ENCODE measurements around the gene LRRC39. TPM values are rescaled to one million over a fixed set of nuclear protein-coding genes. Genes with fewer than 3 reads are reported as not detected.

LRRC39 gene
- total RNA-seq, 1 donor from 2014 or later = 0.63 TPM

- H3K27me3 Mint-ChIP-seq = no peaks in the 10 kb centered on the region
- TF ChIP-seq, protein P1, sequence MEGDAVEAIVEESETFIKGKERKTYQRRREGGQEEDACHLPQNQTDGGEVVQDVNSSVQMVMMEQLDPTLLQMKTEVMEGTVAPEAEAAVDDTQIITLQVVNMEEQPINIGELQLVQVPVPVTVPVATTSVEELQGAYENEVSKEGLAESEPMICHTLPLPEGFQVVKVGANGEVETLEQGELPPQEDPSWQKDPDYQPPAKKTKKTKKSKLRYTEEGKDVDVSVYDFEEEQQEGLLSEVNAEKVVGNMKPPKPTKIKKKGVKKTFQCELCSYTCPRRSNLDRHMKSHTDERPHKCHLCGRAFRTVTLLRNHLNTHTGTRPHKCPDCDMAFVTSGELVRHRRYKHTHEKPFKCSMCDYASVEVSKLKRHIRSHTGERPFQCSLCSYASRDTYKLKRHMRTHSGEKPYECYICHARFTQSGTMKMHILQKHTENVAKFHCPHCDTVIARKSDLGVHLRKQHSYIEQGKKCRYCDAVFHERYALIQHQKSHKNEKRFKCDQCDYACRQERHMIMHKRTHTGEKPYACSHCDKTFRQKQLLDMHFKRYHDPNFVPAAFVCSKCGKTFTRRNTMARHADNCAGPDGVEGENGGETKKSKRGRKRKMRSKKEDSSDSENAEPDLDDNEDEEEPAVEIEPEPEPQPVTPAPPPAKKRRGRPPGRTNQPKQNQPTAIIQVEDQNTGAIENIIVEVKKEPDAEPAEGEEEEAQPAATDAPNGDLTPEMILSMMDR (conservative IDR thresholded peaks at IDR 0.05) = no peak
- H3K36me3 Mint-ChIP-seq = no peaks in the 10 kb centered on the region
- DNase-seq (ENCODE audit: extremely low spot score, unreplicated experiment) = no peak
- H3K4me1 Mint-ChIP-seq (ENCODE audit: unreplicated experiment) = peaks cover 4% of the 10 kb centered on the region
- H3K27ac Mint-ChIP-seq = no peak overlapping the region
- no peak overlapping the region for H3K4me3 Mint-ChIP-seq
- no peaks in the 10 kb centered on the region for H3K9me3 Mint-ChIP-seq
These were observed 13.4 kb downstream of the LRRC39 start for GRCh38 chr1:100164702-100165101.

- TF ChIP-seq, protein P1 (conservative IDR thresholded peaks at IDR 0.05) = no peak
- H3K27ac Mint-ChIP-seq = no peak overlapping the region
- no peaks in the 10 kb centered on the region for H3K36me3 Mint-ChIP-seq
- H3K4me3 Mint-ChIP-seq = no peak overlapping the region
- no peaks in the 10 kb centered on the region for H3K9me3 Mint-ChIP-seq
- H3K27me3 Mint-ChIP-seq = no peaks in the 10 kb centered on the region
- peaks cover 4% of the 10 kb centered on the region for H3K4me1 Mint-ChIP-seq (ENCODE audit: unreplicated experiment)
- DNase-seq (ENCODE audit: extremely low spot score, unreplicated experiment) = no peak
These were observed 13.8 kb downstream of the LRRC39 start for GRCh38 chr1:100164216-100164615.

GRCh38 chr1:100162881-100163280, 15.2 kb downstream of the LRRC39 start:
- Mint-ChIP-seq H3K9me3 (no peaks in the 10 kb centered on the region), H3K27me3 (no peaks in the 10 kb centered on the region), H3K27ac (no peak overlapping the region), H3K4me1 (ENCODE audit: unreplicated experiment) (peaks cover 4% of the 10 kb centered on the region), H3K4me3 (no peak overlapping the region), H3K36me3 (no peaks in the 10 kb centered on the region)
- TF ChIP-seq, protein P1 (conservative IDR thresholded peaks at IDR 0.05) = no peak
- DNase-seq (ENCODE audit: extremely low spot score, unreplicated experiment) = no peak

DNA sequence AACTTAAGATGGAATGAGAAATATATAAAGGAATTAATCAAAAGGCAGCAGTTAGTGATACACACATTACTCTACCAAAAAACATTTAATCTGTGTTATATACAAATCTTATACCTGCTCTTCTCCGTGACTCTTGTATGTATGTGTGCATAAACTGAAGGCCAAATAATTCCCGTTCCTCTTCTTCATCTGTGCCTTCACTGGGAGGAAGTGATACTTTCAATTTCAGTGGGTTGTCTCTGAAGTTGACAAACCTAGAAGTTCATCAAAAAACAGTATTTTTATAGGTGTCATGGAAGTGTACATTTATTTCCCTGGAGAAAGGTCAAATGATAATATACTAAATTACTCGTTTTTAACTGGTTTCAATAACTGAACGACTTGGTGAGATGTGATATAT, 25.8 kb downstream of the LRRC39 start:
- Mint-ChIP-seq H3K27me3 (no peaks in the 10 kb centered on the region), H3K9me3 (no peaks in the 10 kb centered on the region), H3K4me1 (ENCODE audit: unreplicated experiment) (no peaks in the 10 kb centered on the region), H3K27ac (no peak overlapping the region), H3K36me3 (peaks cover 7% of the 10 kb centered on the region), H3K4me3 (no peak overlapping the region)
- no peak for DNase-seq (ENCODE audit: extremely low spot score, unreplicated experiment)
- TF ChIP-seq, protein P1 (conservative IDR thresholded peaks at IDR 0.05) = no peak

- no peaks in the 10 kb centered on the region for H3K4me1 Mint-ChIP-seq (ENCODE audit: unreplicated experiment)
- H3K36me3 Mint-ChIP-seq = peaks cover 7% of the 10 kb centered on the region
- H3K27ac Mint-ChIP-seq = no peak overlapping the region
- no peaks in the 10 kb centered on the region for H3K27me3 Mint-ChIP-seq
- no peaks in the 10 kb centered on the region for H3K9me3 Mint-ChIP-seq
- TF ChIP-seq, protein P1 (conservative IDR thresholded peaks at IDR 0.05) = no peak
- H3K4me3 Mint-ChIP-seq = no peak overlapping the region
- no peak for DNase-seq (ENCODE audit: extremely low spot score, unreplicated experiment)
These were observed 26.4 kb downstream of the LRRC39 start for GRCh38 chr1:100151679-100152078.

DNA sequence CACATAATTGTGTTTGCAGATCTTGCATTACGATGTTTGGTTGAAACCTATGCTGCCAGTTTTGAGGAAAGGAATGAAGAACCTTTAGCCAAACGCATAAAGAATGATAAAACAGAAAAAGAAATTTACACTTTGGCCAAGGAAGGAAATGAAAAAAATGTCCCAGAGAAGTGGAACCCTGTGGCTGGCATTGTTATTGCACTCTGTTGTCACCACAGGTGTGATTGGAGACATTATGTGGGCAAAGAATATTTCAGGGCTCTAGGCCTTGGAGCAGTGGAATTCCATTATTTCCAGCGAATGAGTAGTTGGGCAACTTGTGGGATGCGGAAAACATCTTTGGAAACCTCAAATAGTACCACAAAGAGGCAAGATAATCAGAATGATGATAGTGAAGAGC, 30.2 kb downstream of the LRRC39 start:
- TF ChIP-seq, protein P1 (conservative IDR thresholded peaks at IDR 0.05) = no peak
- no peaks in the 10 kb centered on the region for H3K9me3 Mint-ChIP-seq
- no peak for DNase-seq (ENCODE audit: extremely low spot score, unreplicated experiment)
- H3K4me1 Mint-ChIP-seq (ENCODE audit: unreplicated experiment) = no peaks in the 10 kb centered on the region
- H3K4me3 Mint-ChIP-seq = no peak overlapping the region
- no peak overlapping the region for H3K27ac Mint-ChIP-seq
- peaks cover 24% of the 10 kb centered on the region for H3K36me3 Mint-ChIP-seq
- H3K27me3 Mint-ChIP-seq = no peaks in the 10 kb centered on the region
